Liver (tissue), 9 donors: ENCODE results near the gene ZNF571. TPM values are rescaled to one million over a fixed set of nuclear protein-coding genes. Genes with fewer than 3 reads are reported as not detected.
A peak's percentile ranks its signal among the peaks of the same experiment; 100 is the strongest.

Experiments used
- DNase-seq: peaks from one replicate; pipeline ENCODE4 v3.0.0-alpha.2; 2017; ENCODE audit warnings: low spot score
- H3K27ac ChIP-seq, 2 donors: one replicate each; pipeline ENCODE4 v1.7.0; 2013; ENCODE audit warnings: inconsistent platforms in 2 of 2, low read length in 2 of 2, control low read depth in 1 of 2, low read depth in 1 of 2, mild to moderate bottlenecking in 1 of 2
- H3K27me3 ChIP-seq, 4 donors: one replicate each; pipeline versions ENCODE4 v1.6.1 to v1.7.0; 2013; ENCODE audit warnings: low read length in 3 of 4, inconsistent platforms in 1 of 4, mild to moderate bottlenecking in 1 of 4, moderate library complexity in 1 of 4; ENCODE audit not compliant: control insufficient read depth in 4 of 4, insufficient read depth in 4 of 4
- H3K36me3 ChIP-seq, 4 donors: one replicate each; pipeline versions ENCODE4 v1.6.1 to v1.7.0; 2013; ENCODE audit warnings: low read length in 3 of 4, mild to moderate bottlenecking in 3 of 4, low read depth in 1 of 4, moderate library complexity in 1 of 4; ENCODE audit not compliant: control insufficient read depth in 4 of 4, insufficient read depth in 3 of 4
- H3K4me1 ChIP-seq, 4 donors: one replicate each; pipeline versions ENCODE4 v1.6.1 to v1.7.0; 2013; ENCODE audit warnings: low read length in 3 of 4, mild to moderate bottlenecking in 3 of 4, moderate library complexity in 1 of 4; ENCODE audit not compliant: control insufficient read depth in 4 of 4, insufficient read depth in 4 of 4
- H3K4me3 ChIP-seq, 3 donors: one replicate each; pipeline versions ENCODE4 v1.6.1 to v1.7.0; 2013; ENCODE audit warnings: low read length in 3 of 3, control low read depth in 1 of 3, low read depth in 1 of 3, mild to moderate bottlenecking in 1 of 3
- H3K9ac ChIP-seq, 2 donors: one replicate each; pipeline ENCODE4 v1.7.0; 2013; ENCODE audit warnings: low read length in 2 of 2, mild to moderate bottlenecking in 2 of 2, moderate library complexity in 2 of 2, control low read depth in 1 of 2, low read depth in 1 of 2
- H3K9me3 ChIP-seq, 4 donors: one replicate each; pipeline versions ENCODE4 v1.6.1 to v1.7.0; 2013; ENCODE audit warnings: low read length in 3 of 4; ENCODE audit not compliant: control insufficient read depth in 4 of 4
- ATF3 ChIP-seq: IDR thresholded peaks from 2 replicates; pipeline ENCODE4 v1.6.1; 2016; ENCODE audit warnings: antibody characterized with exemption
- CTCF ChIP-seq: fragments of 150-350 bp; IDR thresholded peaks from 2 replicates; pipeline ENCODE4 v1.5.1; 2017; ENCODE audit warnings: improper control_type of control experiment, low read depth, low read length; ENCODE audit not compliant: missing input control
- EGR1 ChIP-seq, 2 donors: IDR thresholded peaks; 2 replicates each; pipeline ENCODE4 v1.6.1; 2016 to 2018; ENCODE audit warnings: antibody characterized with exemption in 2 of 2, low read depth in 2 of 2
- FOXA1 ChIP-seq: IDR thresholded peaks from 2 replicates; pipeline ENCODE4 v1.6.1; 2016; ENCODE audit warnings: antibody characterized with exemption
- FOXA2 ChIP-seq: IDR thresholded peaks from 2 replicates; pipeline ENCODE4 v1.6.1; 2016; ENCODE audit warnings: antibody characterized with exemption
- GABPA ChIP-seq, 2 donors: IDR thresholded peaks in 1 of 2; conservative IDR thresholded peaks in 1 of 2; 2 replicates each; pipeline ENCODE4 v1.6.1; 2016; ENCODE audit warnings: antibody characterized with exemption in 2 of 2, mild to moderate bottlenecking in 1 of 2, moderate library complexity in 1 of 2
- HNF4A ChIP-seq, 2 donors: conservative IDR thresholded peaks; 2 replicates each; pipeline ENCODE4 v1.6.1; 2016; ENCODE audit warnings: antibody characterized with exemption in 2 of 2, mild to moderate bottlenecking in 2 of 2
- HNF4G ChIP-seq: IDR thresholded peaks from 2 replicates; pipeline ENCODE4 v1.6.1; 2016; ENCODE audit warnings: antibody characterized with exemption
- JUND ChIP-seq, 2 donors: IDR thresholded peaks; 2 replicates each; pipeline ENCODE4 v1.6.1; 2016; ENCODE audit warnings: antibody characterized with exemption in 2 of 2
- MAX ChIP-seq: IDR thresholded peaks from 2 replicates; pipeline ENCODE4 v1.6.1; 2016; ENCODE audit warnings: antibody characterized with exemption
- RAD21 ChIP-seq, 2 donors: IDR thresholded peaks; 2 replicates each; pipeline ENCODE4 v1.6.1; 2016; ENCODE audit warnings: antibody characterized with exemption in 2 of 2, mild to moderate bottlenecking in 2 of 2
- REST ChIP-seq: IDR thresholded peaks from 2 replicates; pipeline ENCODE4 v1.6.1; 2016; ENCODE audit warnings: antibody characterized with exemption, mild to moderate bottlenecking
- RXRA ChIP-seq, 2 donors: IDR thresholded peaks; 2 replicates each; pipeline ENCODE4 v1.6.1; 2017 to 2018; ENCODE audit warnings: antibody characterized with exemption in 2 of 2, mild to moderate bottlenecking in 1 of 2
- SP1 ChIP-seq: IDR thresholded peaks from 2 replicates; pipeline ENCODE4 v1.6.1; 2018; ENCODE audit warnings: antibody characterized with exemption, mild to moderate bottlenecking
- YY1 ChIP-seq: IDR thresholded peaks from 2 replicates; pipeline ENCODE4 v1.6.1; 2016; ENCODE audit warnings: antibody characterized with exemption, mild to moderate bottlenecking
- ZBTB33 ChIP-seq: IDR thresholded peaks from 2 replicates; pipeline ENCODE4 v1.6.1; 2016; ENCODE audit warnings: antibody characterized with exemption
- WGBS: extraction: QIAGEN DNeasy Blood & Tissue Kit; methylation state at CpG from one replicate; pipeline ENCODE4 v1.1.7; 2013; 5-methylcytosine and 5-hydroxymethylcytosine counted together
- polyA plus RNA-seq, 2 donors: library from polyadenylated mRNA; stranded (reverse) in 1 of 2; unstranded in 1 of 2; fragments of 200-250 nt in 1 of 2; fragments of >200 nt in 1 of 2; fragmentation: Nextera tagmentation in 1 of 2; extraction: Ambion mirVana in 1 of 2; gene quantifications; one replicate each; pipeline versions ENCODE4 v1.2.1 to v1.2.3, GENCODE V29; 2013 to 2015
- total RNA-seq, 2 donors: library from RNA; depleted of rRNA; stranded (reverse); fragments of >200 nt; gene quantifications; one replicate each; pipeline ENCODE4 v1.2.3, GENCODE V29; 2014
- donor health status: healthy.
- donor health status: healthy.
- donor health status: healthy.
- donor health status: healthy.
- donor health status: healthy.

The ZNF571 gene
- total RNA-seq (1 to 10 TPM; 1.6 to 1.8 TPM), polyA plus RNA-seq (under 1 TPM; 0.63 to 0.85 TPM)

- under 1% methylated on average over 53 of the region's 53 CpGs for WGBS
- peak; percentile 87 for DNase-seq
- peaks cover 11 to 32% (median 14%) of the 10 kb centered on the region in 4 donors for H3K9me3 ChIP-seq
- peak within 1 kb of the TSS; percentile 94 to 97 for H3K27ac ChIP-seq
- TF ChIP-seq YY1 (peak; percentile 86), FOXA1 (no peak), CTCF (no peak), HNF4G (no peak), HNF4A (conservative IDR thresholded peaks at IDR 0.05) (peak in 1 of 2 donors; percentile 19), EGR1 (IDR thresholded peaks at IDR 0.05; ENCODE audit: low read depth in 2 of 2) (peak; percentile 96 to 99), ZBTB33 (peak; percentile 94), GABPA (IDR thresholded peaks at IDR 0.05 in 1 of 2, conservative IDR thresholded peaks at IDR 0.05 in 1 of 2) (peak in 1 of 2 donors; percentile 85), RAD21 (IDR thresholded peaks at IDR 0.05) (peak in 1 of 2 donors; percentile 10), RXRA (IDR thresholded peaks at IDR 0.05) (peak in 1 of 2 donors; percentile 27), SP1 (peak; percentile 49), JUND (IDR thresholded peaks at IDR 0.05) (no peak), MAX (peak; percentile 60), ATF3 (peak; percentile 47)
- H3K36me3 ChIP-seq = peaks cover 1 to 18% (median 14%) of the 10 kb centered on the region in 4 donors
- H3K4me3 ChIP-seq = peak within 1 kb of the TSS; percentile 77 to 95 (median 90)
- H3K27me3 ChIP-seq = no peaks in the 10 kb centered on the region
- peaks cover 0 to 10% (median 8%) of the 10 kb centered on the region in 4 donors for H3K4me1 ChIP-seq
- H3K9ac ChIP-seq = peak within 1 kb of the TSS; percentile 69 to 94
Measured at GRCh38 chr19:37594304-37594981, at the start of gene ZNF571, which contains the start of gene ZNF540. Gene ZNF571 (minus strand): TSS chr19:37594792. CDS start chr19:37586676, 8,116 bp downstream. Gene ZNF540 (plus strand): TSS chr19:37594876. CDS start chr19:37598448, 3,572 bp downstream.

- peak overlapping the region in 2 of 3 donors; percentile 27 to 61 for H3K4me3 ChIP-seq
- H3K36me3 ChIP-seq = peaks cover 3 to 37% (median 8%) of the 10 kb centered on the region in 4 donors
- WGBS = 97% methylated on average over 11 of the region's 11 CpGs
- H3K4me1 ChIP-seq = no peaks in the 10 kb centered on the region
- H3K9ac ChIP-seq = no peak overlapping the region
- peaks cover 22 to 77% (median 36%) of the 10 kb centered on the region in 4 donors for H3K9me3 ChIP-seq
- DNase-seq = no peak
- no peak overlapping the region for H3K27ac ChIP-seq
- no peaks in the 10 kb centered on the region for H3K27me3 ChIP-seq
- TF ChIP-seq ZBTB33 = no peak
- no peak for TF ChIP-seq SP1
- no peak for TF ChIP-seq HNF4A (conservative IDR thresholded peaks at IDR 0.05)
- TF ChIP-seq FOXA2 = no peak
- TF ChIP-seq RAD21 (IDR thresholded peaks at IDR 0.05) = no peak
- no peak for TF ChIP-seq RXRA (IDR thresholded peaks at IDR 0.05)
- no peak for TF ChIP-seq EGR1 (IDR thresholded peaks at IDR 0.05; ENCODE audit: low read depth in 2 of 2)
- TF ChIP-seq REST = no peak
- no peak for TF ChIP-seq HNF4G
- TF ChIP-seq YY1 = no peak
- no peak for TF ChIP-seq GABPA (IDR thresholded peaks at IDR 0.05 in 1 of 2, conservative IDR thresholded peaks at IDR 0.05 in 1 of 2)
- TF ChIP-seq FOXA1 = no peak
- no peak for TF ChIP-seq MAX
Measured at GRCh38 chr19:37635076-37636056, 40.8 kb upstream of the ZNF571 start.
